GM18520 (cell line): Measurements from ENCODE around the gene GPR139.

Source experiments
- ATAC-seq: cut with Tn5 transposase; IDR thresholded peaks from one replicate; pipeline ENCODE4 v1.9.1; 2021; ENCODE audit not compliant: unreplicated experiment

The GPR139 gene

DNA sequence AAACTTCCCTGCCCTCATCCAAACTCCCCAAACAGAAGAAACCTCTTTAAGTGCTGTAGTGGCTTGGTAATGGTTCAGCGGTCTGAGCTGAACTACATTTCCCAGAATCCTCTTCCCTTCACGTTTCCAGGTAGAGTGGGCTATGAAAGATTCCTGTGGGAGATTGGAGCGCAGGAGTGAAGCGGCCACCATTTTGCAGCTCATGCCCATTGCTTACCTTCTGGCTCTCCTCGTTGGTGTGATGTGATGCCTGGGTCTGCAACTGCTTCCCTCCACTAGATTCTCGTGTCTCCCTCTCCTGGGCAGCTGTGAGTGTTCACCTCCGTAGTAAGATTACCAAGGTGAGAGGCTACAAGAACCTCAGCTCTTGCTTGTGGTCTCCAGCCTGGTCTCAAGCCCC is 82.1 kb downstream of the GPR139 start:
- ATAC-seq = no peak

DNA sequence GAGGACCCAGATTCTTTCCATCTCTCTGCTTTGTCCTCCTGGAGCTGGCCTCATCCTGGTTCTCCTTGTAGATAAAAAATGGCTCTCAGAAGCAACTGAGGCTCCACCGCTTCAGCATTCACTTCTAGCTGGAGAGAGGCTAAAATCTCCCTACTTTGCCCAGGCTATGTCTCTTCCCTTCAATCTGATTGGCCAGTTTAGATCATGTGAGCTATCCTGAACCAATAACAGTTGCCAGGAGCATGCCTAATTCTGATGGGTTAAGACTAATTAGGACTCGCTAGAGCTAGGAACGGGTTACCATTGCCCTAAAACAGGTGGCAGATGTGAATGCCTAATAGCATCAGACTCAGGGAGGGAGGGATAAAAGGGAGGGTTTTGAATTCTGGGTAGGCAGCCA is 89.6 kb downstream of the GPR139 start:
- no peak for ATAC-seq
